H9 (cell line): ENCODE results near the gene PLBD1. TPM values are rescaled to one million over a fixed set of nuclear protein-coding genes. Genes with fewer than 3 reads are reported as not detected.

Experiments
- DNase-seq: peaks from one replicate; pipeline ENCODE4 v3.0.0-alpha.2; 2017
- H2AFZ ChIP-seq: one replicate; pipeline ENCODE4 v1.6.1; 2013; ENCODE audit warnings: mild to moderate bottlenecking, low read length, control low read depth, moderate library complexity
- H2AK5ac ChIP-seq: 2 replicates; pipeline ENCODE4 v1.6.1; 2013; ENCODE audit warnings: low read length, control low read depth, mixed read lengths; ENCODE audit not compliant: insufficient read length
- H2BK120ac ChIP-seq: one replicate; pipeline ENCODE4 v1.6.1; 2013; ENCODE audit warnings: low read depth, mild to moderate bottlenecking, low read length, control low read depth, inconsistent platforms; ENCODE audit not compliant: poor library complexity, severe bottlenecking
- H2BK12ac ChIP-seq: 2 replicates; pipeline ENCODE4 v1.6.1; 2013; ENCODE audit warnings: low read length, control low read depth, mixed read lengths, low read depth; ENCODE audit not compliant: insufficient read length
- H2BK15ac ChIP-seq: 2 replicates; pipeline ENCODE4 v1.6.1; 2013; ENCODE audit warnings: low read depth, low read length, control low read depth
- H2BK20ac ChIP-seq: one replicate; pipeline ENCODE4 v1.6.1; 2013; ENCODE audit warnings: low read depth, mild to moderate bottlenecking, low read length, control low read depth, inconsistent platforms; ENCODE audit not compliant: poor library complexity, severe bottlenecking
- H2BK5ac ChIP-seq: 2 replicates; pipeline ENCODE4 v1.6.1; 2013; ENCODE audit warnings: low read length, control low read depth, mixed read lengths; ENCODE audit not compliant: insufficient read length
- H3K14ac ChIP-seq: 2 replicates; pipeline ENCODE4 v1.6.1; 2013; ENCODE audit warnings: low read length, control low read depth; ENCODE audit not compliant: insufficient read depth
- H3K18ac ChIP-seq: 2 replicates; pipeline ENCODE4 v1.6.1; 2013; ENCODE audit warnings: low read depth, mild to moderate bottlenecking, mixed read lengths, low read length, control low read depth; ENCODE audit not compliant: insufficient read length
- H3K23ac ChIP-seq: 2 replicates; pipeline ENCODE4 v1.6.1; 2013; ENCODE audit warnings: low read length, control low read depth, mixed read lengths, low read depth; ENCODE audit not compliant: insufficient read length
- H3K23me2 ChIP-seq: 2 replicates; pipeline ENCODE4 v1.6.1; 2013; ENCODE audit warnings: low read depth, mild to moderate bottlenecking, mixed read lengths, low read length, control low read depth; ENCODE audit not compliant: insufficient read length, poor library complexity, severe bottlenecking
- H3K27ac ChIP-seq: 2 replicates; pipeline ENCODE4 v1.5.1; 2013; ENCODE audit warnings: low read length, control low read depth, mixed read lengths, low read depth; ENCODE audit not compliant: insufficient read length
- H3K27me3 ChIP-seq: 2 replicates; pipeline ENCODE4 v1.6.1; 2013; ENCODE audit warnings: low read length, control low read depth, inconsistent platforms; ENCODE audit not compliant: insufficient read depth
- H3K4ac ChIP-seq: 2 replicates; pipeline ENCODE4 v1.6.1; 2013; ENCODE audit warnings: low read depth, mild to moderate bottlenecking, control low read depth, inconsistent platforms, low read length, moderate library complexity
- H3K4me1 ChIP-seq: 2 replicates; pipeline ENCODE4 v1.6.1; 2013; ENCODE audit warnings: low read length, control low read depth, inconsistent platforms; ENCODE audit not compliant: insufficient read depth
- H3K4me2 ChIP-seq: 2 replicates; pipeline ENCODE4 v1.6.1; 2013; ENCODE audit warnings: low read length, control low read depth, mixed read lengths; ENCODE audit not compliant: insufficient read length, insufficient read depth
- H3K56ac ChIP-seq: 2 replicates; pipeline ENCODE4 v1.6.1; 2013; ENCODE audit warnings: low read depth, mild to moderate bottlenecking, mixed read lengths, low read length, control low read depth; ENCODE audit not compliant: insufficient read length
- H3K79me1 ChIP-seq: 2 replicates; pipeline ENCODE4 v1.6.1; 2013; ENCODE audit warnings: low read depth, mild to moderate bottlenecking, moderate library complexity, low read length, control low read depth, inconsistent platforms; ENCODE audit not compliant: insufficient read depth, poor library complexity, severe bottlenecking
- H3K79me2 ChIP-seq: 2 replicates; pipeline ENCODE4 v1.6.1; 2013; ENCODE audit warnings: low read length, control low read depth, inconsistent platforms; ENCODE audit not compliant: insufficient read depth
- H3K9ac ChIP-seq: 2 replicates; pipeline ENCODE4 v1.6.1; 2013; ENCODE audit warnings: low read length, control low read depth, mixed read lengths; ENCODE audit not compliant: insufficient read length; ENCODE audit errors: extremely low read depth
- H3K9me3 ChIP-seq: one replicate; pipeline ENCODE4 v1.6.1; 2013; ENCODE audit warnings: low read depth, low read length, inconsistent platforms; ENCODE audit not compliant: control insufficient read depth
- H3T11ph ChIP-seq: one replicate; pipeline ENCODE4 v1.6.1; 2013; ENCODE audit warnings: mild to moderate bottlenecking, low read length, control low read depth, inconsistent platforms
- H4K20me1 ChIP-seq: one replicate; pipeline ENCODE4 v1.6.1; 2013; ENCODE audit not compliant: control insufficient read depth, insufficient read length, insufficient read depth
- H4K5ac ChIP-seq: 2 replicates; pipeline ENCODE4 v1.6.1; 2013; ENCODE audit warnings: low read depth, mild to moderate bottlenecking, mixed read lengths, low read length, control low read depth; ENCODE audit not compliant: insufficient read length
- H4K8ac ChIP-seq: replicated peaks from 2 replicates; pipeline ENCODE4 v1.6.1; 2013; ENCODE audit warnings: low read length, control low read depth, mixed read lengths, low read depth; ENCODE audit not compliant: insufficient read length
- H4K91ac ChIP-seq: 2 replicates; pipeline ENCODE4 v1.6.1; 2013; ENCODE audit warnings: low read depth, mild to moderate bottlenecking, moderate library complexity, mixed read lengths, low read length, control low read depth; ENCODE audit not compliant: insufficient read length
- H3K27ac Mint-ChIP-seq, 3 experiments: 2 replicates in 2 of 3; 3 replicates in 1 of 3; pipeline ENCODE4 v1.8.0; 2020 to 2021; ENCODE audit warnings: mixed read lengths in 3 of 3, mild to moderate bottlenecking in 1 of 3, moderate library complexity in 1 of 3
- H3K27me3 Mint-ChIP-seq: 2 replicates; pipeline ENCODE4 v1.8.0; 2021; ENCODE audit warnings: low read depth, mild to moderate bottlenecking, moderate library complexity, mixed read lengths
- H3K36me3 Mint-ChIP-seq, 3 experiments: 2 replicates in 2 of 3; 3 replicates in 1 of 3; pipeline ENCODE4 v1.8.0; 2020 to 2021; ENCODE audit warnings: low read depth in 3 of 3, mixed read lengths in 3 of 3; ENCODE audit not compliant: insufficient read depth in 1 of 3
- H3K4me1 Mint-ChIP-seq, 2 experiments: 2 replicates each; pipeline ENCODE4 v1.8.0; 2020; ENCODE audit warnings: mixed read lengths in 2 of 2
- H3K4me3 Mint-ChIP-seq, 2 experiments: 2 replicates in 1 of 2; 3 replicates in 1 of 2; pipeline ENCODE4 v1.8.0; 2020 to 2021; ENCODE audit warnings: mild to moderate bottlenecking in 2 of 2, mixed read lengths in 2 of 2, moderate library complexity in 1 of 2
- H3K9me3 Mint-ChIP-seq, 2 experiments: 2 replicates in 1 of 2; 3 replicates in 1 of 2; pipeline ENCODE4 v1.8.0; 2020; ENCODE audit warnings: mild to moderate bottlenecking in 2 of 2, mixed read lengths in 2 of 2, moderate library complexity in 1 of 2
- CTCF ChIP-seq: fragments of 200-600 bp; sonication (generic); conservative IDR thresholded peaks from 3 replicates; pipeline ENCODE4 v1.8.0; 2021; ENCODE audit warnings: antibody characterized with exemption, mild to moderate bottlenecking
- WGBS: extraction: QIAGEN DNeasy Blood & Tissue Kit; methylation state at CpG from one replicate; pipeline ENCODE4 v1.1.7; 2013; ENCODE audit warnings: missing lambda C conversion rate, low lambda C conversion rate, mixed read lengths; ENCODE audit not compliant: insufficient read length; ENCODE audit errors: extremely low coverage; 5-methylcytosine and 5-hydroxymethylcytosine counted together
- total RNA-seq: library from RNA; stranded (reverse); gene quantifications from 2 replicates; pipeline ENCODE4 v1.2.1, GENCODE V29; 2021

Gene PLBD1
- total RNA-seq, 1 experiment from 2014 or later, result 15.5 TPM

GRCh38 chr12:14471497-14471896 lies 96.2 kb downstream of the PLBD1 start:
- Histone ChIP-seq H3K9me3 (peaks cover 7% of the 10 kb centered on the region), H3K4ac (no peak overlapping the region)
- H3K36me3 Mint-ChIP-seq, result peaks cover 71 to 90% (median 83%) of the 10 kb centered on the region in 3 experiments

More at GRCh38 chr12:14471497-14471896, 96.2 kb downstream of the PLBD1 start:
- Histone ChIP-seq H2BK12ac (no peak overlapping the region), H2AFZ (no peak overlapping the region), H3K56ac (no peak overlapping the region), H2BK5ac (no peak overlapping the region), H3K9ac (no peak overlapping the region), H3K79me2 (no peaks in the 10 kb centered on the region; the same call in 1 of the 2 replicates), H3K23ac (no peak overlapping the region), H4K8ac (no peak overlapping the region), H3K14ac (no peak overlapping the region), H3K4me1 (no peaks in the 10 kb centered on the region), H4K20me1 (no peaks in the 10 kb centered on the region), H3T11ph (no peak overlapping the region), H2BK120ac (no peak overlapping the region), H3K27ac (no peak overlapping the region), H3K18ac (no peak overlapping the region), H3K79me1 (peaks cover 4% of the 10 kb centered on the region), H3K27me3 (no peaks in the 10 kb centered on the region), H3K23me2 (no peaks in the 10 kb centered on the region), H2BK20ac (no peak overlapping the region), H4K5ac (no peak overlapping the region), H2AK5ac (no peak overlapping the region), H3K4me2 (no peak overlapping the region), H4K91ac (no peak overlapping the region), H2BK15ac (no peak overlapping the region)
- no peak for DNase-seq
- Mint-ChIP-seq H3K4me1 (no peaks in the 10 kb centered on the region), H3K9me3 (peaks cover 29 to 36% of the 10 kb centered on the region in 2 experiments), H3K4me3 (no peak overlapping the region), H3K27ac (no peak overlapping the region), H3K27me3 (no peaks in the 10 kb centered on the region)
- no CpG with 5 or more reads among the region's 1 CpG for whole genome bisulfite sequencing
- no peak for TF ChIP-seq CTCF
